ENCODE data around the gene ATXN7L1.

The ATXN7L1 gene

GRCh38 chr7:105871142-105871541 is 5.3 kb downstream of the ATXN7L1 start:
- Histone ChIP-seq H3K27me3 (ENCODE audit: control insufficient read depth, insufficient read depth, low read length) (no peaks in the 10 kb centered on the region), H3K36me3 (ENCODE audit: control insufficient read depth, insufficient read depth, low read length) (no peaks in the 10 kb centered on the region), H3K4me3 (ENCODE audit: low read length) (no peak overlapping the region)

GRCh38 chr7:105866102-105866801 is 10.1 kb downstream of the ATXN7L1 start:
- Histone ChIP-seq H3K9ac (ENCODE audit: low read length) (no peak overlapping the region), H3K27me3 (ENCODE audit: control insufficient read depth, insufficient read depth, low read length) (no peaks in the 10 kb centered on the region), H3K36me3 (ENCODE audit: control insufficient read depth, insufficient read depth, low read length) (peaks cover 5% of the 10 kb centered on the region), H3K4me3 (ENCODE audit: low read length) (no peak overlapping the region), H3K4me1 (ENCODE audit: control insufficient read depth, insufficient read depth, low read length) (no peaks in the 10 kb centered on the region), H3K9me3 (ENCODE audit: control insufficient read depth, low read length) (no peaks in the 10 kb centered on the region)

More at GRCh38 chr7:105871142-105871541, 5.3 kb downstream of the ATXN7L1 start:
- H3K9ac ChIP-seq (ENCODE audit: low read length): no peak overlapping the region
- no peaks in the 10 kb centered on the region for H3K9me3 ChIP-seq (ENCODE audit: control insufficient read depth, low read length)
- peaks cover 10% of the 10 kb centered on the region for H3K4me1 ChIP-seq (ENCODE audit: control insufficient read depth, insufficient read depth, low read length)

GRCh38 chr7:105863876-105864275 is 12.5 kb downstream of the ATXN7L1 start:
- no peak overlapping the region for H3K4me3 ChIP-seq (ENCODE audit: low read length)
- H3K9me3 ChIP-seq (ENCODE audit: control insufficient read depth, low read length): no peaks in the 10 kb centered on the region
- no peaks in the 10 kb centered on the region for H3K27me3 ChIP-seq (ENCODE audit: control insufficient read depth, insufficient read depth, low read length)
- no peak overlapping the region for H3K9ac ChIP-seq (ENCODE audit: low read length)
- peaks cover 5% of the 10 kb centered on the region for H3K36me3 ChIP-seq (ENCODE audit: control insufficient read depth, insufficient read depth, low read length)
- no peaks in the 10 kb centered on the region for H3K4me1 ChIP-seq (ENCODE audit: control insufficient read depth, insufficient read depth, low read length)

- Histone ChIP-seq H3K36me3 (ENCODE audit: control insufficient read depth, insufficient read depth, low read length) (peaks cover 5% of the 10 kb centered on the region), H3K4me1 (ENCODE audit: control insufficient read depth, insufficient read depth, low read length) (no peaks in the 10 kb centered on the region), H3K27me3 (ENCODE audit: control insufficient read depth, insufficient read depth, low read length) (no peaks in the 10 kb centered on the region), H3K9ac (ENCODE audit: low read length) (no peak overlapping the region), H3K4me3 (ENCODE audit: low read length) (no peak overlapping the region), H3K9me3 (ENCODE audit: control insufficient read depth, low read length) (no peaks in the 10 kb centered on the region)
Observed at GRCh38 chr7:105862770-105863169, 13.6 kb downstream of the ATXN7L1 start.

- Histone ChIP-seq H3K36me3 (ENCODE audit: control insufficient read depth, insufficient read depth, low read length) (peaks cover 5% of the 10 kb centered on the region), H3K27me3 (ENCODE audit: control insufficient read depth, insufficient read depth, low read length) (no peaks in the 10 kb centered on the region), H3K9me3 (ENCODE audit: control insufficient read depth, low read length) (no peaks in the 10 kb centered on the region), H3K4me3 (ENCODE audit: low read length) (no peak overlapping the region), H3K9ac (ENCODE audit: low read length) (no peak overlapping the region), H3K4me1 (ENCODE audit: control insufficient read depth, insufficient read depth, low read length) (no peaks in the 10 kb centered on the region)
Observed at GRCh38 chr7:105862276-105862675, 14.1 kb downstream of the ATXN7L1 start.

- Histone ChIP-seq H3K9ac (ENCODE audit: low read length) (no peak overlapping the region), H3K4me1 (ENCODE audit: control insufficient read depth, insufficient read depth, low read length) (no peaks in the 10 kb centered on the region), H3K9me3 (ENCODE audit: control insufficient read depth, low read length) (no peaks in the 10 kb centered on the region), H3K27me3 (ENCODE audit: control insufficient read depth, insufficient read depth, low read length) (no peaks in the 10 kb centered on the region), H3K4me3 (ENCODE audit: low read length) (no peak overlapping the region), H3K36me3 (ENCODE audit: control insufficient read depth, insufficient read depth, low read length) (peaks cover 5% of the 10 kb centered on the region)
Observed at GRCh38 chr7:105861224-105861623, 15.2 kb downstream of the ATXN7L1 start.

GRCh38 chr7:105860793-105861192 is 15.6 kb downstream of the ATXN7L1 start:
- H3K4me3 ChIP-seq (ENCODE audit: low read length): no peak overlapping the region
- peaks cover 2% of the 10 kb centered on the region for H3K36me3 ChIP-seq (ENCODE audit: control insufficient read depth, insufficient read depth, low read length)
- no peaks in the 10 kb centered on the region for H3K9me3 ChIP-seq (ENCODE audit: control insufficient read depth, low read length)
- H3K9ac ChIP-seq (ENCODE audit: low read length): no peak overlapping the region
- no peaks in the 10 kb centered on the region for H3K27me3 ChIP-seq (ENCODE audit: control insufficient read depth, insufficient read depth, low read length)
- H3K4me1 ChIP-seq (ENCODE audit: control insufficient read depth, insufficient read depth, low read length): no peaks in the 10 kb centered on the region

- Histone ChIP-seq H3K27me3 (ENCODE audit: control insufficient read depth, insufficient read depth, low read length) (no peaks in the 10 kb centered on the region), H3K9ac (ENCODE audit: low read length) (no peak overlapping the region), H3K4me1 (ENCODE audit: control insufficient read depth, insufficient read depth, low read length) (no peaks in the 10 kb centered on the region), H3K4me3 (ENCODE audit: low read length) (no peak overlapping the region), H3K9me3 (ENCODE audit: control insufficient read depth, low read length) (no peaks in the 10 kb centered on the region), H3K36me3 (ENCODE audit: control insufficient read depth, insufficient read depth, low read length) (no peaks in the 10 kb centered on the region)
Observed at GRCh38 chr7:105857009-105857952, 19.1 kb downstream of the ATXN7L1 start.

- Histone ChIP-seq H3K36me3 (ENCODE audit: control insufficient read depth, insufficient read depth, low read length) (no peaks in the 10 kb centered on the region), H3K4me3 (ENCODE audit: low read length) (no peak overlapping the region), H3K4me1 (ENCODE audit: control insufficient read depth, insufficient read depth, low read length) (peaks cover 7% of the 10 kb centered on the region), H3K9me3 (ENCODE audit: control insufficient read depth, low read length) (no peaks in the 10 kb centered on the region), H3K27me3 (ENCODE audit: control insufficient read depth, insufficient read depth, low read length) (no peaks in the 10 kb centered on the region), H3K9ac (ENCODE audit: low read length) (no peak overlapping the region)
Observed at GRCh38 chr7:105854498-105854897, 21.9 kb downstream of the ATXN7L1 start.

GRCh38 chr7:105853931-105854419 is 22.4 kb downstream of the ATXN7L1 start:
- H3K36me3 ChIP-seq (ENCODE audit: control insufficient read depth, insufficient read depth, low read length): no peaks in the 10 kb centered on the region
- H3K9ac ChIP-seq (ENCODE audit: low read length): no peak overlapping the region
- H3K27me3 ChIP-seq (ENCODE audit: control insufficient read depth, insufficient read depth, low read length): no peaks in the 10 kb centered on the region
- H3K4me3 ChIP-seq (ENCODE audit: low read length): no peak overlapping the region
- no peaks in the 10 kb centered on the region for H3K9me3 ChIP-seq (ENCODE audit: control insufficient read depth, low read length)
- peaks cover 10% of the 10 kb centered on the region for H3K4me1 ChIP-seq (ENCODE audit: control insufficient read depth, insufficient read depth, low read length)

GRCh38 chr7:105851064-105851463 is 25.3 kb downstream of the ATXN7L1 start:
- Histone ChIP-seq H3K36me3 (ENCODE audit: control insufficient read depth, insufficient read depth, low read length) (no peaks in the 10 kb centered on the region), H3K4me3 (ENCODE audit: low read length) (no peak overlapping the region), H3K4me1 (ENCODE audit: control insufficient read depth, insufficient read depth, low read length) (peaks cover 10% of the 10 kb centered on the region), H3K9me3 (ENCODE audit: control insufficient read depth, low read length) (no peaks in the 10 kb centered on the region), H3K27me3 (ENCODE audit: control insufficient read depth, insufficient read depth, low read length) (no peaks in the 10 kb centered on the region), H3K9ac (ENCODE audit: low read length) (no peak overlapping the region)
